HG02763 (cell line): Measurements from ENCODE around the gene ATR.

Experiments
- ATAC-seq: cut with Tn5 transposase; IDR thresholded peaks from one replicate; pipeline ENCODE4 v1.9.1; 2021; ENCODE audit warnings: mild to moderate bottlenecking, moderate library complexity; ENCODE audit not compliant: unreplicated experiment

Gene ATR

GRCh38 chr3:142534543-142534942, 44.0 kb downstream of the ATR start:
- no peak for ATAC-seq

- ATAC-seq, result no peak
Observed at GRCh38 chr3:142530296-142530695, 48.2 kb downstream of the ATR start.

- ATAC-seq, result no peak
Observed at GRCh38 chr3:142523921-142524566, 54.5 kb downstream of the ATR start.

- ATAC-seq, result no peak
Observed at GRCh38 chr3:142509079-142509478, 69.5 kb downstream of the ATR start.

- no peak for ATAC-seq
Observed at GRCh38 chr3:142507241-142507640, 71.3 kb downstream of the ATR start.

- ATAC-seq, result no peak
Observed at GRCh38 chr3:142502187-142502985, 76.1 kb downstream of the ATR start.

GRCh38 chr3:142501004-142501926, 77.3 kb downstream of the ATR start:
- ATAC-seq, result no peak

- no peak for ATAC-seq
Observed at GRCh38 chr3:142500211-142500610, 78.3 kb downstream of the ATR start.

- ATAC-seq, result peak; percentile 53
Observed at GRCh38 chr3:142498397-142499180, 79.9 kb downstream of the ATR start.

GRCh38 chr3:142497729-142498128, 80.8 kb downstream of the ATR start:
- no peak for ATAC-seq

- ATAC-seq, result no peak
Observed at GRCh38 chr3:142495103-142495502, 83.4 kb downstream of the ATR start.

- ATAC-seq, result no peak
Observed at GRCh38 chr3:142492184-142492583, 86.3 kb downstream of the ATR start.

- no peak for ATAC-seq
Observed at GRCh38 chr3:142489572-142490323, 88.8 kb downstream of the ATR start.

- no peak for ATAC-seq
Observed at GRCh38 chr3:142484912-142485435, 93.6 kb downstream of the ATR start.

- ATAC-seq, result no peak
Observed at GRCh38 chr3:142481196-142481595, 97.3 kb downstream of the ATR start.

- ATAC-seq, result no peak
Observed at GRCh38 chr3:142470826-142471225, 107.7 kb downstream of the ATR start.

GRCh38 chr3:142468456-142468855, 110.1 kb downstream of the ATR start:
- ATAC-seq, result no peak

GRCh38 chr3:142467768-142468167, 110.8 kb downstream of the ATR start:
- ATAC-seq, result no peak

- no peak for ATAC-seq
Observed at GRCh38 chr3:142460689-142461088, 117.8 kb downstream of the ATR start.

- no peak for ATAC-seq
Observed at GRCh38 chr3:142459929-142460328, 118.6 kb downstream of the ATR start.
